Heart left ventricle (tissue), 13 donors: ENCODE data around the gene CACNB4.

Experiments
- CTCF ChIP-seq, 12 donors: fragments of 200-600 bp; sonication (generic) in 4 of 12; IDR thresholded peaks; one replicate each; pipeline versions ENCODE4 v1.5.0 to v1.8.0; 2018 to 2022; ENCODE audit warnings: antibody characterized with exemption in 12 of 12, mild to moderate bottlenecking in 5 of 12
- POLR2A ChIP-seq, 2 donors: fragments of 450-650 bp; IDR thresholded peaks; one replicate each; pipeline ENCODE4 v1.6.1; 2017; ENCODE audit warnings: antibody characterized with exemption in 2 of 2, mild to moderate bottlenecking in 2 of 2, moderate library complexity in 2 of 2
- donor health status: ischemic (EF 13 %, LVEDD 7.1; RV severe dilation, severe dysfunction).
- donor health status: DM: no; HTN: yes; CAD: no.
- donor health status: DM: no; HTN: no; CAD: no.
- donor health status: ischemic (EF 25% LVEDD 6.9; RV normal size, moderate dysfunction).
- donor health status: ischemic (EF 25% LVEDD 5.7; RV mildly dilated, moderate dysfunction).
- donor health status: ischemic (EF 35%, LVEDD 5.7; RV mildly dilated, moderate dysfunction).
- donor health status: nonischemic (EF 11% LVEDD 7.7; RV severe dilation, severe dysfunction).
- donor health status: DM: yes; HTN: yes; CAD: no.
- donor health status: PGD.
- donor health status: ischemic (EF 29% LVEDD 5.4; RV normal size, mild dysfunction).
- donor health status: nonischemic (EF 23%, LVEDD 6.1; RV moderate dilation, normal function).

GRCh38 chr2:151791545-151791944 lies 307.3 kb downstream of the CACNB4 start:
- no peak for TF ChIP-seq CTCF (IDR thresholded peaks at IDR 0.05)
- no peak for TF ChIP-seq POLR2A (IDR thresholded peaks at IDR 0.05)
